ENCODE measurements around the gene SIGLEC9.

SIGLEC9 gene

DNA sequence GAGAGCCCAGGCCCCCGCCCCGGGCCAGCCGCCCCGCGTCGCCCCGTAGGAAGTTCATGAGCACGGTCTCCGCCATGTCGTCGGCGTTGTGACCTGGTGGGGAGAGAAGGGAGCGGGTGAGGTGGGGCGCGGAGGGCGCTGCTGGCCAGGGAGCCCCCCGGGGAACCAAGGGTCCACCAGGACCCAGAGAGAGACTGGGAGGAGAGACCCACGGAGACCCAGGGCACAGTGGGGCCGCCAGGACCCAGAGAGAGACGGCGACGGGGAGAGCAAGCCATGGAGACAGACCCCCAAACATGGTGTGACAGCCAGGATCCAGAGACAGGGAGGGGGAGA, 25.7 kb upstream of the SIGLEC9 start:
- Histone ChIP-seq H3K9me3 (ENCODE audit: low read depth, low read length) (no peaks in the 10 kb centered on the region), H3K36me3 (ENCODE audit: insufficient read depth, low read length) (peaks cover 26% of the 10 kb centered on the region; the same call in 1 of the 2 replicates), H3K9ac (ENCODE audit: insufficient read length) (no peak overlapping the region), H3K27ac (no peak overlapping the region), H3K4me3 (no peak overlapping the region)
- no peak for DNase-seq (ENCODE audit: low read depth, low spot score)
- TF ChIP-seq POLR2AphosphoS5 (IDR thresholded peaks at IDR 0.05; ENCODE audit: borderline replicate concordance, low read depth, low read length) (no peak), EZH2 (IDR thresholded peaks at IDR 0.05) (no peak), FOXP2 (optimal IDR thresholded peaks at IDR 0.05; ENCODE audit: control extremely low read depth, extremely low read length, insufficient read depth) (no peak)

- H3K27ac ChIP-seq: no peak overlapping the region
- H3K9ac ChIP-seq (ENCODE audit: insufficient read length): no peak overlapping the region
- H3K4me3 ChIP-seq: no peak overlapping the region
- no peaks in the 10 kb centered on the region for H3K9me3 ChIP-seq (ENCODE audit: low read depth, low read length)
- TF ChIP-seq FOXP2 (optimal IDR thresholded peaks at IDR 0.05; ENCODE audit: control extremely low read depth, extremely low read length, insufficient read depth): no peak
- TF ChIP-seq POLR2AphosphoS5 (IDR thresholded peaks at IDR 0.05; ENCODE audit: borderline replicate concordance, low read depth, low read length): no peak
- TF ChIP-seq EZH2 (IDR thresholded peaks at IDR 0.05): no peak
- H3K36me3 ChIP-seq (ENCODE audit: insufficient read depth, low read length): peaks cover 26% of the 10 kb centered on the region; the same call in 1 of the 2 replicates
- DNase-seq (ENCODE audit: low read depth, low spot score): no peak
Measured at GRCh38 chr19:51100601-51101000, 24.1 kb upstream of the SIGLEC9 start.

GRCh38 chr19:51101171-51101865, 23.4 kb upstream of the SIGLEC9 start:
- TF ChIP-seq EZH2 (IDR thresholded peaks at IDR 0.05) (no peak), FOXP2 (optimal IDR thresholded peaks at IDR 0.05; ENCODE audit: control extremely low read depth, extremely low read length, insufficient read depth) (no peak), POLR2AphosphoS5 (IDR thresholded peaks at IDR 0.05; ENCODE audit: borderline replicate concordance, low read depth, low read length) (no peak)
- H3K9me3 ChIP-seq (ENCODE audit: low read depth, low read length): no peaks in the 10 kb centered on the region
- DNase-seq (ENCODE audit: low read depth, low spot score): no peak

DNA sequence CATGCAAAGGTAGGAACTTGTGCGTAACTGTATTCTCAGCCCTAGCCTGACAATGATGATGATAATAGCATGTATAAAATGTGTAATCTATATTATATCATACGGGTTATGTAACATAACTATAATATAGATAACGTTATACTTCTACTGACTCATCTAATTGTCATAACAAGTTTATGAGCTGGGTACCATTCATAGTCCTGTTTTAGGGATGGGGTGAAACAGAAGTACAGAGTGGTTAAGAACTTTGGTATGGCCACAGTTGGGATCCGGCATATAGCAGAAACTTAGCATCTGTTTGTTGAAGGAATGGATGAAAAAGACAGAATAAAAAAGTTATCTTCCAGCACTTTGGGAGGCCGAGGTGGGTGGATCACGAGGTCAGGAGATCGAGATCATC, 21.7 kb upstream of the SIGLEC9 start:
- Histone ChIP-seq H3K9me3 (ENCODE audit: low read depth, low read length) (no peaks in the 10 kb centered on the region), H3K9ac (ENCODE audit: insufficient read length) (no peak overlapping the region), H3K27ac (no peak overlapping the region), H3K36me3 (ENCODE audit: insufficient read depth, low read length) (peaks cover 23% of the 10 kb centered on the region; the same call in 1 of the 2 replicates), H3K4me3 (no peak overlapping the region)
- no peak for DNase-seq (ENCODE audit: low read depth, low spot score)
- TF ChIP-seq FOXP2 (optimal IDR thresholded peaks at IDR 0.05; ENCODE audit: control extremely low read depth, extremely low read length, insufficient read depth) (no peak), EZH2 (IDR thresholded peaks at IDR 0.05) (no peak), POLR2AphosphoS5 (IDR thresholded peaks at IDR 0.05; ENCODE audit: borderline replicate concordance, low read depth, low read length) (no peak)

More at GRCh38 chr19:51101171-51101865, 23.4 kb upstream of the SIGLEC9 start:
- no peak overlapping the region for H3K9ac ChIP-seq (ENCODE audit: insufficient read length)
- H3K4me3 ChIP-seq: no peak overlapping the region
- H3K27ac ChIP-seq: no peak overlapping the region
- H3K36me3 ChIP-seq (ENCODE audit: insufficient read depth, low read length): peaks cover 26% of the 10 kb centered on the region; the same call in 1 of the 2 replicates

DNA sequence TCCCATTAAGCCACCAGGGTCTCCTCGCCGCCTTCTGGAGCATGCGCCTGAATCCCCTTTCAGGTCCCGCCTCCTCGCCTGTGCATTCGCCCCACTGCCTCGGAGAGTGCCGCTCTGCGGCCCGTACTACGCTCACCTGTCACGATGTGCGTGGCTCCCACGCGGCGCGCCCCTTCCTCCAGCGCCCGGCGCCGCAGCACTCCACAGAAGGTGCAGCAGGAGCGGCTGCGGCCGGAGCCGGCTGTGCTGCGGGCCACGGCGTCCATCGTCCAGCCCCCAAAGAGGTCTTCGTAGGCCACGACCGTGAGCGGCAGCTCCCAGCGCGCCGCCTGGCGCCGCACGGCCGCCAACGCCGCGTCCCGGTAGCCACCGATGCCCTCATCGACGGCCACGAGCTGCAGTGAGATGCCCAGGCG, 20.8 kb upstream of the SIGLEC9 start:
- Histone ChIP-seq H3K4me3 (no peak overlapping the region), H3K36me3 (ENCODE audit: insufficient read depth, low read length) (peaks cover 22% of the 10 kb centered on the region; the same call in 1 of the 2 replicates), H3K9me3 (ENCODE audit: low read depth, low read length) (no peaks in the 10 kb centered on the region), H3K27ac (no peak overlapping the region), H3K9ac (ENCODE audit: insufficient read length) (no peak overlapping the region)
- DNase-seq (ENCODE audit: low read depth, low spot score): no peak
- TF ChIP-seq POLR2AphosphoS5 (IDR thresholded peaks at IDR 0.05; ENCODE audit: borderline replicate concordance, low read depth, low read length): no peak
- TF ChIP-seq EZH2 (IDR thresholded peaks at IDR 0.05): no peak
- TF ChIP-seq FOXP2 (optimal IDR thresholded peaks at IDR 0.05; ENCODE audit: control extremely low read depth, extremely low read length, insufficient read depth): no peak

DNA sequence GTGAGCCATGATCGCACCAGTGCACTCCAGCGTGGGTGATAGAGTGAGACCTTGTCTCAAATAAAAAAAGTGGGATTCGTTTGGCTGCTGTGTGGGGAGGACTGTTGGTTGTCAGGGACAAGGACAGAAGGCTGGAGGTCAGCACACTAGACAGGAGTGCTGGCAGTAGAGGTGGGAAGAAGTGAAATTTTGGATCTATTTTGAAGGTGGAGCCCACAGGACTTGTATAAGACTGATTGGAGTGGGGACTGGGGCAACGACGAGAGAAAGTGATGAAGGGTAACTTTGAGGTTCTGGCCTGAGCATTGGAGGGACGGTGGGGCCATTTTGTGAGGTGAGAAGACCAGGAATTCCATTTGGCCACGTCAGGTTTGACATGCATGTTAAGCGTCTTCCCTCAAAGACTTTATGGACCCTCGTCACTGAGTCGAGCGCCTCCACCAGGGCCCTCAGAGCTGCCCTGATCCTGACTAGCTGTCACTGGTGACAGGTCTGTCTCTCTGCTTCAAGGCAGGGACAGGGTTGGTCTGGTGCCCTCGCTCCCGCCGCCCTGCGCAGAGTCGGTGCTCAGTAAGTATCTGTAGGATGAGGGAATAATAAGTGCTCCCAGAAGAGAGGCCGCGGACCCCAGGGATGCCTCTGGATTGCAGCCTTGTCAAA, 17.2 kb upstream of the SIGLEC9 start:
- DNase-seq (ENCODE audit: low read depth, low spot score): no peak
- peaks cover 12% of the 10 kb centered on the region; the same call in 1 of the 2 replicates for H3K36me3 ChIP-seq (ENCODE audit: insufficient read depth, low read length)
- peak overlapping the region; percentile 92 for H3K4me3 ChIP-seq
- no peaks in the 10 kb centered on the region for H3K9me3 ChIP-seq (ENCODE audit: low read depth, low read length)
- H3K27ac ChIP-seq: no peak overlapping the region
- H3K9ac ChIP-seq (ENCODE audit: insufficient read length): peak overlapping the region; percentile 75
- no peak for TF ChIP-seq EZH2 (IDR thresholded peaks at IDR 0.05)
- no peak for TF ChIP-seq FOXP2 (optimal IDR thresholded peaks at IDR 0.05; ENCODE audit: control extremely low read depth, extremely low read length, insufficient read depth)
- no peak for TF ChIP-seq POLR2AphosphoS5 (IDR thresholded peaks at IDR 0.05; ENCODE audit: borderline replicate concordance, low read depth, low read length)

DNA sequence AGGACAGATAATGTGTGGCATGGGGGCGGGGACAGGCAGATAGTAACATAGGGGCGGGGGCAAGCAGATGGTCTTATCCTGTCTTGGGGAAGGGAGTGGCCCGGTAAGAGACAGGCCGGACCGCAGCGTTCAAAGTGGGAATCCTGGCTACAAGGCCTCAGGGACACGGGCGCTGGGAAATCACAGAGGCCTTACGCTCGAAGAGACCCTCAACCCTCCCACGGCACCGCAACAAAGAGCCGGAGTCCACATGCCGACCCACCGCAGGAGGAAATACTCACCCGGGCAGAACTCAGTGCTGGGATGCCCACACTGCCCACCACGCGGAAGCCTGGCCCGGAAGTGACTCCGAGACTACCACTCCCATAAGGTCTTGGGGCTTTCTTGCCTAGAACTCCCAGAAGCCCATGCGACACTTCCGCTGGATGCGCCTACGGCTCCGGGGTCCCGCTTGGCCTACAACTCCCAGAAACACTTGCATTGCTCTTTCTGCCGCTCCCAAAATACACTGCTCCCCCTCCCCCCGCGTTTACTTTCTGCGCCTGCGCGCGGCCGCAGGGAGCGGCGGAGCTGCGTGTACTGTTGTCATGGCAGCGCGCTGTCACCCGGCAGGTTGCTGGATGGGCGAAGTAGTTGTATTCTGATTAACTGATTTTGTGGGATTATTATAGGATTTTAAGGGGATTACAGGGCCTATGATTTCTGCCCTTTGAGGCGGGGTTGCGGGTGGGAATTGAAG, 16.5 kb upstream of the SIGLEC9 start, which contains the start of gene CTU1:
Gene CTU1, minus strand, starts transcription at position 344 of the 739 bp plus-strand sequence. CDS start 3,840 bp downstream, outside the sequence.
- H3K9me3 ChIP-seq (ENCODE audit: low read depth, low read length): no peaks in the 10 kb centered on the region
- peaks cover 6% of the 10 kb centered on the region; the same call in 1 of the 2 replicates for H3K36me3 ChIP-seq (ENCODE audit: insufficient read depth, low read length)
- TF ChIP-seq FOXP2 (optimal IDR thresholded peaks at IDR 0.05; ENCODE audit: control extremely low read depth, extremely low read length, insufficient read depth) (peak; percentile 86), EZH2 (IDR thresholded peaks at IDR 0.05) (no peak), POLR2AphosphoS5 (IDR thresholded peaks at IDR 0.05; ENCODE audit: borderline replicate concordance, low read depth, low read length) (peak; percentile 87)
- no peak within 1 kb of the TSS for H3K27ac ChIP-seq
- H3K9ac ChIP-seq (ENCODE audit: insufficient read length): peak within 1 kb of the TSS; percentile 75
- H3K4me3 ChIP-seq: peak within 1 kb of the TSS; percentile 92
- DNase-seq (ENCODE audit: low read depth, low spot score): peak; percentile 97

DNA sequence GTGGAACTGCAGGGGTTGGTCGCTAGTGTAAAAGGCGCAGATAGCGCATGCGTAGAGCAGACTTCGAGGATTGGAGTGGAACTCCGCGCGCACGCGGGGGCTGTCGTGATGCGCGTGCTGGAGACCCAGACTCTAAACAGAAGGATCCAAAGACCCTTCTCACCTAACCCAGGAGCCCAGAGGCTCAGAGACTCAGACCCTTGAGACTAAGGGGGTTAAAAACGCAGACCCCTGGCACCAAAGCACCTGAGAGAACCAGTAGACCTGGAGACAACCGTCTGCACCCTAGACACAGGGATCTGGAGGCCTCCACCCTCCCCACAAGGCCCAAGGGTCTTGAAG, 15.9 kb upstream of the SIGLEC9 start:
- TF ChIP-seq EZH2 (IDR thresholded peaks at IDR 0.05) (no peak), POLR2AphosphoS5 (IDR thresholded peaks at IDR 0.05; ENCODE audit: borderline replicate concordance, low read depth, low read length) (no peak), FOXP2 (optimal IDR thresholded peaks at IDR 0.05; ENCODE audit: control extremely low read depth, extremely low read length, insufficient read depth) (no peak)
- Histone ChIP-seq H3K4me3 (peak overlapping the region; percentile 92), H3K9ac (ENCODE audit: insufficient read length) (no peak overlapping the region), H3K36me3 (ENCODE audit: insufficient read depth, low read length) (peaks cover 2% of the 10 kb centered on the region; the same call in 1 of the 2 replicates), H3K9me3 (ENCODE audit: low read depth, low read length) (no peaks in the 10 kb centered on the region), H3K27ac (no peak overlapping the region)
- DNase-seq (ENCODE audit: low read depth, low spot score): no peak

Measured in SK-N-MC (cell line).